Keratinocyte (primary cell): ENCODE results near the gene SLIT3. TPM values are rescaled to one million over a fixed set of nuclear protein-coding genes. Genes with fewer than 3 reads are reported as not detected.

Experiments used
- DNase-seq: peaks from one replicate; pipeline ENCODE4 v3.0.0-alpha.2; 2011; ENCODE audit warnings: low read depth, missing footprints, low spot score
- FAIRE-seq: peaks from 2 replicates; lab custom pipeline; 2011; peaks lifted over from hg19 to GRCh38; lab: Jason Lieb, UNC
- H2AFZ ChIP-seq: 2 replicates; pipeline ENCODE4 v1.6.0; 2012; ENCODE audit warnings: low read length, control low read depth, inconsistent platforms; ENCODE audit not compliant: control insufficient read depth
- H3K27ac ChIP-seq: 2 replicates; pipeline ENCODE4 v1.5.1; 2011; ENCODE audit warnings: low read length; ENCODE audit not compliant: control insufficient read depth, insufficient read depth
- H3K27me3 ChIP-seq: 3 replicates; pipeline ENCODE4 v1.6.0; 2011; ENCODE audit warnings: low read length; ENCODE audit not compliant: control insufficient read depth, insufficient read depth; ENCODE audit errors: extremely low read depth
- H3K36me3 ChIP-seq, 2 experiments: 2 replicates in 1 of 2; 3 replicates in 1 of 2; pipeline ENCODE4 v1.5.1; 2011; ENCODE audit warnings: low read length in 2 of 2, mild to moderate bottlenecking in 1 of 2; ENCODE audit not compliant: control insufficient read depth in 2 of 2, insufficient read depth in 2 of 2; ENCODE audit errors: extremely low read depth in 1 of 2
- H3K4me1 ChIP-seq: 3 replicates; pipeline ENCODE4 v1.5.1; 2011; ENCODE audit warnings: low read length; ENCODE audit not compliant: control insufficient read depth, insufficient read depth; ENCODE audit errors: extremely low read depth
- H3K4me2 ChIP-seq: 3 replicates; pipeline ENCODE4 v1.6.0; 2011; ENCODE audit warnings: low read depth, low read length; ENCODE audit not compliant: control insufficient read depth, insufficient read depth; ENCODE audit errors: extremely low read depth
- H3K4me3 ChIP-seq, 3 experiments: fragments of 200-600 bp in 1 of 3; sonication (generic) in 1 of 3; 2 replicates in 2 of 3; 3 replicates in 1 of 3; pipeline ENCODE4 v1.5.1; 2011 to 2016; ENCODE audit warnings: low read length in 3 of 3, mild to moderate bottlenecking in 3 of 3, control low read depth in 2 of 3, inconsistent platforms in 1 of 3, low read depth in 1 of 3, mixed read lengths in 1 of 3, mixed run types in 1 of 3, moderate library complexity in 1 of 3; ENCODE audit not compliant: control insufficient read depth in 2 of 3, insufficient read depth in 2 of 3; ENCODE audit errors: extremely low read depth in 1 of 3
- H3K79me2 ChIP-seq: 2 replicates; pipeline ENCODE4 v1.6.0; 2012; ENCODE audit warnings: low read length; ENCODE audit not compliant: control insufficient read depth, insufficient read depth
- H3K9ac ChIP-seq: 3 replicates; pipeline ENCODE4 v1.6.0; 2011; ENCODE audit warnings: low read length; ENCODE audit not compliant: control insufficient read depth, insufficient read depth; ENCODE audit errors: extremely low read depth
- H3K9me1 ChIP-seq: 3 replicates; pipeline ENCODE4 v1.6.0; 2011; ENCODE audit warnings: low read length; ENCODE audit not compliant: control insufficient read depth, insufficient read depth; ENCODE audit errors: extremely low read depth
- H3K9me3 ChIP-seq: 2 replicates; pipeline ENCODE4 v1.5.1; 2012; ENCODE audit warnings: low read depth, low read length; ENCODE audit not compliant: control insufficient read depth
- H4K20me1 ChIP-seq: 3 replicates; pipeline ENCODE4 v1.6.0; 2011; ENCODE audit warnings: low read length; ENCODE audit not compliant: control insufficient read depth, insufficient read depth; ENCODE audit errors: extremely low read depth
- CTCF ChIP-seq, 3 experiments: IDR thresholded peaks in 1 of 3; conservative IDR thresholded peaks in 1 of 3; optimal IDR thresholded peaks in 1 of 3; 2 replicates in 2 of 3; 3 replicates in 1 of 3; pipeline versions ENCODE3 to v1.5.1; 2011; ENCODE audit warnings: low read length in 3 of 3, mild to moderate bottlenecking in 3 of 3, moderate library complexity in 2 of 3, control low read depth in 1 of 3, inconsistent platforms in 1 of 3; ENCODE audit not compliant: insufficient read depth in 2 of 3; ENCODE audit errors: extremely low read depth in 1 of 3
- EZH2 ChIP-seq: IDR thresholded peaks from one replicate; pipeline ENCODE4 v1.6.1; 2012; ENCODE audit warnings: inconsistent platforms, mild to moderate bottlenecking, low read length, moderate library complexity
- dilution Hi-C: fragments of 300-500 bp; cut with MboI; formaldehyde crosslinking; loops from one replicate; pipeline ENCODE4 v1.7.0; 2020; ENCODE audit warnings: low sequenced_read_pairs; ENCODE audit not compliant: extremely low pct_ligation_motif_present
- polyA plus RNA-seq, 5 experiments: library from polyadenylated mRNA; depleted of rRNA in 3 of 5; stranded (reverse) in 3 of 5; stranded (forward) in 1 of 5; unstranded in 1 of 5; fragments of >200 nt; gene quantifications; 1 replicate in 1 of 5; 2 replicates in 3 of 5; 3 replicates in 1 of 5; pipeline versions ENCODE4 v1.2.1 to v1.2.3, GENCODE V29; 2011 to 2012; ENCODE audit warnings: missing spikeins in 2 of 5, low read depth in 1 of 5, low replicate concordance in 1 of 5

The SLIT3 gene
- polyA plus RNA-seq, 1 donor (not counting 4 experiments of a cell fraction or from before 2014, with no cell fraction given), result 2.4 TPM

DNA sequence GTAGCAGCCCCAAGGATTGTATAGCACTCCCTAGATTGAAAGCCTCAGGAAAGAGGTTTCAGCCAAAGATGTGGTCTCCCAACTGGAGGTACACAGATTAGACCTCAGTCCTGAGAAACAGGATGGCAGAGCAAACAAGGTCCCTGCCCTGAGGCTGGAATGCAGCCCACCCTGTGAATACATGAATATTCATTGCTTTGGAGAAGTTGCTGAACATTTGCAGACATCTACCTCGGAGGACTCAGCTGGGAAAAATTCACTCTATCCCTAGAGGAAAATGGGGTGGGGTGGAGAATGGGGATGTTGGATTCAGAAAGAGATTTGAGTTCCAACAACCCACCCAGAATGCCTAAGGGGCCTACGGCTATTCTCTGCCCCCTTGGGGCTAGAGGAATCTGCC lies 129.4 kb downstream of the SLIT3 start:
- TF ChIP-seq CTCF (optimal IDR thresholded peaks at IDR 0.05 in 1 of 3, IDR thresholded peaks at IDR 0.05 in 1 of 3, conservative IDR thresholded peaks at IDR 0.05 in 1 of 3; ENCODE audit: extremely low read depth in 1 of 3, insufficient read depth in 2 of 3, low read length in 3 of 3) (no peak), EZH2 (no peak)
- no peaks in the 10 kb centered on the region for H3K9me3 ChIP-seq
- dilution Hi-C loops, result no loop called here
- no peak overlapping the region for H3K4me3 ChIP-seq
- peaks cover 13% of the 10 kb centered on the region for H3K4me1 ChIP-seq
- no peaks in the 10 kb centered on the region for H3K79me2 ChIP-seq
- no peaks in the 10 kb centered on the region for H3K27me3 ChIP-seq
- no peak for DNase-seq
- H4K20me1 ChIP-seq, result no peaks in the 10 kb centered on the region
- H3K9ac ChIP-seq, result no peak overlapping the region
- no peak overlapping the region for H2AFZ ChIP-seq
- no peak overlapping the region for H3K27ac ChIP-seq
- no peak overlapping the region for H3K4me2 ChIP-seq
- H3K9me1 ChIP-seq, result no peaks in the 10 kb centered on the region
- no peaks in the 10 kb centered on the region for H3K36me3 ChIP-seq
- no peak for FAIRE-seq

DNA sequence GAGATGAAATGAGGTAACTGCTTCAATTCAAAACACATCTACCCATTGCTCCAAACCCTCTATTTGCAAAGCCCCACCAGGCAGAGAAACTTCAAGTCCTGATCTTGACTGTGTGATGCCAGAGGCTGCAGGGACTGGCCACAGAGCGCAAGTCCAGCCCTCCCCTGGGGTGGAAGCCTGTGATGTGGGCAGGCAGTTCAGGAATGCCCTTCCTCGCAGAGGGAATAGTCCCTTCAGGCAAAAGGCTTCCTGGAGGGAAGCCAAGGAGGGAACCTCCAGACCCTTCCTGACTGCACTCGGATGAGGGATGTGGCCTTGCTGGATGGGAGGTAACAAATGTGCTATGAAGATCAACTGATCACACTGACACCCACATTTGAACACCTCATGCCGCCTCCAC lies 131.2 kb downstream of the SLIT3 start:
- H3K9ac ChIP-seq, result no peak overlapping the region
- no peak overlapping the region for H3K27ac ChIP-seq
- TF ChIP-seq EZH2 (no peak), CTCF (optimal IDR thresholded peaks at IDR 0.05 in 1 of 3, IDR thresholded peaks at IDR 0.05 in 1 of 3, conservative IDR thresholded peaks at IDR 0.05 in 1 of 3; ENCODE audit: extremely low read depth in 1 of 3, insufficient read depth in 2 of 3, low read length in 3 of 3) (no peak)
- H3K9me1 ChIP-seq, result no peaks in the 10 kb centered on the region
- H4K20me1 ChIP-seq, result no peaks in the 10 kb centered on the region
- H3K36me3 ChIP-seq, result no peaks in the 10 kb centered on the region
- no peaks in the 10 kb centered on the region for H3K27me3 ChIP-seq
- no peak overlapping the region for H2AFZ ChIP-seq
- no peak for FAIRE-seq
- H3K4me3 ChIP-seq, result no peak overlapping the region
- dilution Hi-C loops, result no loop called here
- H3K4me2 ChIP-seq, result no peak overlapping the region
- no peaks in the 10 kb centered on the region for H3K9me3 ChIP-seq
- peaks cover 22% of the 10 kb centered on the region for H3K4me1 ChIP-seq
- no peaks in the 10 kb centered on the region for H3K79me2 ChIP-seq
- DNase-seq, result no peak
